ENCODE data around the gene EMX1. TPM values are rescaled to one million over a fixed set of nuclear protein-coding genes. Genes with fewer than 3 reads are reported as not detected.

EMX1 gene
- total and polyA plus RNA-seq, 2 of the 13 experiments (the other 11 are each of a cell fraction or from before 2014, with no cell fraction given), result 0.62 to 4.9 TPM

- TF ChIP-seq ZNF430 (CRISPR knock-in tag; IDR thresholded peaks at IDR 0.05) (no peak; the same call in 1 of the 2 replicates), KAT8 (CRISPR knock-in tag; IDR thresholded peaks at IDR 0.05) (no peak), ZNF556 (CRISPR knock-in tag; IDR thresholded peaks at IDR 0.05; ENCODE audit: borderline replicate concordance) (no peak), ELF4 (CRISPR knock-in tag; IDR thresholded peaks at IDR 0.05; ENCODE audit: borderline replicate concordance) (no peak), SYNCRIP (IDR thresholded peaks at IDR 0.05; ENCODE audit: insufficient read depth, low read depth, low read length) (no peak), SP140L (CRISPR knock-in tag; IDR thresholded peaks at IDR 0.05; ENCODE audit: borderline replicate concordance) (no peak), EP300 (IDR thresholded peaks at IDR 0.05; ENCODE audit: low read depth in 2 of 2, low read length in 2 of 2) (no peak), EP300 (CRISPR knock-in tag; IDR thresholded peaks at IDR 0.05; ENCODE audit: borderline replicate concordance) (no peak), AKAP8 (CRISPR knock-in tag; IDR thresholded peaks at IDR 0.05) (no peak), HES4 (CRISPR knock-in tag; IDR thresholded peaks at IDR 0.05; ENCODE audit: borderline replicate concordance) (0 out of 2 replicates have a peak, but pooled peaks have one; percentile 15), ZNF335 (CRISPR knock-in tag; IDR thresholded peaks at IDR 0.05) (no peak), KLF15 (CRISPR knock-in tag; IDR thresholded peaks at IDR 0.05; ENCODE audit: borderline replicate concordance) (no peak), ZSCAN20 (CRISPR knock-in tag; IDR thresholded peaks at IDR 0.05; ENCODE audit: borderline replicate concordance) (peak; percentile 70; the same call in 1 of the 2 replicates), CBX2 (IDR thresholded peaks at IDR 0.05; ENCODE audit: low read depth, low read length) (no peak; the same call in 1 of the 2 replicates), CBX2 (CRISPR knock-in tag; IDR thresholded peaks at IDR 0.05; ENCODE audit: low read depth) (no peak), TCF7 (IDR thresholded peaks at IDR 0.05; ENCODE audit: low read depth) (no peak), TCF12 (IDR thresholded peaks at IDR 0.05) (no peak), TCF12 (CRISPR knock-in tag; IDR thresholded peaks at IDR 0.05) (0 out of 2 replicates have a peak, but pooled peaks have one; percentile 37), KDM6A (CRISPR knock-in tag; IDR thresholded peaks at IDR 0.05; ENCODE audit: low read depth) (no peak), SNRNP70 (IDR thresholded peaks at IDR 0.05; ENCODE audit: low read depth, low read length) (no peak), ZNF839 (CRISPR knock-in tag; IDR thresholded peaks at IDR 0.05; ENCODE audit: borderline replicate concordance) (no peak), HDAC1 (CRISPR knock-in tag; IDR thresholded peaks at IDR 0.05) (0 out of 2 replicates have a peak, but pooled peaks have one; percentile 20), SMC3 (IDR thresholded peaks at IDR 0.05; ENCODE audit: low read length) (no peak), ZNF121 (CRISPR knock-in tag; IDR thresholded peaks at IDR 0.05) (0 out of 2 replicates have a peak, but pooled peaks have one; percentile 6), KLF9 (CRISPR knock-in tag; IDR thresholded peaks at IDR 0.05; ENCODE audit: low read depth) (no peak), ZSCAN29 (CRISPR knock-in tag; conservative IDR thresholded peaks at IDR 0.05) (0 out of 2 replicates have a peak, but pooled peaks have one; percentile 34)
- TF ChIP-seq, protein P1, sequence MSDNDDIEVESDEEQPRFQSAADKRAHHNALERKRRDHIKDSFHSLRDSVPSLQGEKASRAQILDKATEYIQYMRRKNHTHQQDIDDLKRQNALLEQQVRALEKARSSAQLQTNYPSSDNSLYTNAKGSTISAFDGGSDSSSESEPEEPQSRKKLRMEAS (IDR thresholded peaks at IDR 0.05), result no peak
- TF ChIP-seq, protein P2, sequence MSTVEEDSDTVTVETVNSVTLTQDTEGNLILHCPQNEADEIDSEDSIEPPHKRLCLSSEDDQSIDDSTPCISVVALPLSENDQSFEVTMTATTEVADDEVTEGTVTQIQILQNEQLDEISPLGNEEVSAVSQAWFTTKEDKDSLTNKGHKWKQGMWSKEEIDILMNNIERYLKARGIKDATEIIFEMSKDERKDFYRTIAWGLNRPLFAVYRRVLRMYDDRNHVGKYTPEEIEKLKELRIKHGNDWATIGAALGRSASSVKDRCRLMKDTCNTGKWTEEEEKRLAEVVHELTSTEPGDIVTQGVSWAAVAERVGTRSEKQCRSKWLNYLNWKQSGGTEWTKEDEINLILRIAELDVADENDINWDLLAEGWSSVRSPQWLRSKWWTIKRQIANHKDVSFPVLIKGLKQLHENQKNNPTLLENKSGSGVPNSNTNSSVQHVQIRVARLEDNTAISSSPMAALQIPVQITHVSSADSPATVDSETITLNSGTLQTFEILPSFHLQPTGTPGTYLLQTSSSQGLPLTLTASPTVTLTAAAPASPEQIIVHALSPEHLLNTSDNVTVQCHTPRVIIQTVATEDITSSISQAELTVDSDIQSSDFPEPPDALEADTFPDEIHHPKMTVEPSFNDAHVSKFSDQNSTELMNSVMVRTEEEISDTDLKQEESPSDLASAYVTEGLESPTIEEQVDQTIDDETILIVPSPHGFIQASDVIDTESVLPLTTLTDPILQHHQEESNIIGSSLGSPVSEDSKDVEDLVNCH (CRISPR knock-in tag; IDR thresholded peaks at IDR 0.05), result no peak
These were observed 696 bp downstream of the EMX1 start (continued) for GRCh38 chr2:72917877-72918553.

Measured in HepG2 (cell line).